CD4-positive, alpha-beta T cell treated with Interleukin-10 for 1 hour (primary cell): Measurements from ENCODE around the gene TMEM147.

Experiments
- DNase-seq: peaks from one replicate; pipeline ENCODE4 v3.0.0-alpha.2; 2020

Gene TMEM147, protein sequence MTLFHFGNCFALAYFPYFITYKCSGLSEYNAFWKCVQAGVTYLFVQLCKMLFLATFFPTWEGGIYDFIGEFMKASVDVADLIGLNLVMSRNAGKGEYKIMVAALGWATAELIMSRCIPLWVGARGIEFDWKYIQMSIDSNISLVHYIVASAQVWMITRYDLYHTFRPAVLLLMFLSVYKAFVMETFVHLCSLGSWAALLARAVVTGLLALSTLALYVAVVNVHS

DNA sequence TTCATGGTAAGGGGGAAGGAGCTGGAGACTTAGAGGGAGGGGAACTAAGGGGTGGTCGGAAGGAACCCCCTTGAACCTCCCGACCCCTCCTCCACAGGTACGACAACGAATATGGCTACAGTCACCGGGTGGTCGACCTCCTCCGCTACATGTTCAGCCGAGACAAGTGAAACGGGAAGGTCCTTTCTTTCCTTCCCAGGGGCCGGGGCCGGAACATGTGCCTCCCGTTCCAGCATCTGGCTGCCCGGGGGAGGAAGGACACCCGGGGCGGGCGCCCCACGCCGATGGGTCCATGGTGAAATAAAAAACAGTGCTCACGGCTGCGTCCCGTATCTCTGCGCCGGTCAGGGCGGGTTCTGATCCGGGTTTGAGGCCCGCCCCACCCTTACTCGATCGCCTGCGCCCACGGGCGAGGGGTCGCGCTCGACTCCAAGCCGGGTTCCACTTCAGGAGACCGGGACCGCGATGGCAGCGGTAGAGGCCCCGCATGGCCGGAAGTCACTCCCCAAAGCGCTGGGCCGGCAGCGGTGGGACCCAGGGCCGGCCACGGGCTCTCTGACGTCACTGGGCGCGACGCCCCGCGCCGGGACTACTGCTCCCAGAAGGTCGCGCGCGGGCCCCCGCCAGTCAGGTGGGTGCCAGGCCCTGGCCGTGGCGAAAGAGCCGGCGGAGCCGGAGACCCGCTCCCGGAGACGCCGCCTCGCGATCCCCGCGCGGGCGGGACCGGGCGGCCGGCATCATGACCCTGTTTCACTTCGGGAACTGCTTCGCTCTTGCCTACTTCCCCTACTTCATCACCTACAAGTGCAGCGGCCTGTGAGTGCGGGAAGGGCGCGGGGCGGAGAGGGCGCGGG, at the start of gene TMEM147:
Gene TMEM147, plus strand, starts transcription at position 626 of the 854 bp plus-strand sequence. Its CDS starts 114 bp downstream, at position 740.
- DNase-seq = peak; percentile 82

DNA sequence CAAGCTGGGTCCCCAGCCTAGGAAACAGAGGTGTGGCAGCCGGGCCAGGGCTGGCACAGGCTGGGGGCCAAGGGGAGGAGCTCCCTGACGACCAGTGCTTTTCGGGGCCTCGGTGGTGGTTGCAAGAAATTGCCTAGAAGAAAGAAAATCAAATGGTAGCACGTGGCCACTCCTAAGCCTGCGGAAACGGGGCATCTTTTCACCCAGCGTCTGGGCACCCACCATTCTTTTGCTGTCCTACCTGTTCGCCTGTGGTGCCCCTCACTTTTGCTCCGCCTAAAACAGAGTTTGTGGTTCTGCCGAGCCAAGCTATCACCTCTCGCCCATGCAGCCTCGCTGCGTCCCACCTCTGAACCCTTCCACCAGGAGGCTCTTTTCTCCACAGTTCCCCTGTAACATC, 48.0 kb upstream of the TMEM147 start:
- no peak for DNase-seq

DNA sequence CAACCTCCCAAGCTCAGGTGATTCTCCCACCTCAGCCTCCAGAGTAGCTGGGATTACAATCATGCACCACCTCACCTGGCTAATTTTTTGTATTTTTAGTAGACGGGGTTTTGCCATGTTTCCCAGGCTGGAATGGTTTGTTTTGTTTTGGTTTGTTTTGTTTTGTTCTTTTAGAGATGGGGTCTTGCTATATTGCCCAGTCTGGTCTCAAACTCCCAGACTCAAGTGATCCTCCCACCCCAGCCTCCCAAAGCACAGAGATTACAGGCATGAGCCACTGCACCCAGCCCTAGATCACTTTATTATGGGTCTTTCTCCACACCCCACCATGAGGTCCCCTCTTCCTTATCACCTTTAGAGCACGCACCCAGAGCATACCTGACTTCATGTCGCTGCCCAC, 47.2 kb upstream of the TMEM147 start:
- DNase-seq = no peak

DNA sequence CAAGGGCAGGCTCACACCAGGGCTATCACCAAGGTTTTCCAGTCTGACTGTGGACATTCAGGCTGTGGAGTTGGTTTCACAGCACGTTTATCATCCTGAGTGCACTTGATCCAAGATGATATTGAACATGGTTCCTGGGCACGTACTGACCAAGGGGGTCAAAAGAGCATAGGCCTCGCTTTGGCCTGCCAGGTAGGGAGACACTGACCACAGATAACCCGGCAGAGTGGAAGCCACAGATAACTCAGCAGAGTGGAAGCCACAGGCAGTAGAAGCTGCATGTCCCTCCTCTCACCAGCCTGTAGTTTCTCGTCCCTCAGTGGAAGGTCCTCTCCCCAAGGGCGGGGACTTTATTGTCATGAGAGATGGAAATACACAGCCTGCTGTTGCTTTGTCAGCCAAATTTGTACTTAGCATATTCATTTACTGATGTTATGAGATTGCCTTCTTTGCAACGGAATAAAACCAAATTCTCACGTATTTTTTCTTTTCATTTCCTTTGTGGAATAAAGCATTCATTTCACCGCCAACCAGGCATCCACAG, 46.4 kb upstream of the TMEM147 start:
- DNase-seq = no peak

DNA sequence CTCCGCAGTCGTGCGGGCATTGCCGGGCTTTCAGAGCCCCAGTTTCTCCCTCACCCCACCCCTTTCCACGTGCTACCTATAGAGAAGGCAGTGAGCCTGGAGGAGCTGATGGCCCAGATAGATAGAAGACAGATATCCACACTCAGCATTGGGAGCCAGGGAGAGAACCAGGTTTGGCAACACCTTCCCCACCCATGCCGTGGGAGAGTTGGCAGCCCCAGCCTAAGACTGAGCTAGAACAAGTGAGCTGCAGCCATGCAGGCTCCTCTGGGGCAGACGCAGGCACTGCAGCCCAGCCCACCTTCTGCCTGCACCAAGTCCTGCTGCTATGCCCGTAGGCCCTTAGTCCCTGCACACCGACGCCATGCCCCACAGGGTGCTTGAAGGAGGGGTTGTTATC, 44.8 kb upstream of the TMEM147 start:
- no peak for DNase-seq

DNA sequence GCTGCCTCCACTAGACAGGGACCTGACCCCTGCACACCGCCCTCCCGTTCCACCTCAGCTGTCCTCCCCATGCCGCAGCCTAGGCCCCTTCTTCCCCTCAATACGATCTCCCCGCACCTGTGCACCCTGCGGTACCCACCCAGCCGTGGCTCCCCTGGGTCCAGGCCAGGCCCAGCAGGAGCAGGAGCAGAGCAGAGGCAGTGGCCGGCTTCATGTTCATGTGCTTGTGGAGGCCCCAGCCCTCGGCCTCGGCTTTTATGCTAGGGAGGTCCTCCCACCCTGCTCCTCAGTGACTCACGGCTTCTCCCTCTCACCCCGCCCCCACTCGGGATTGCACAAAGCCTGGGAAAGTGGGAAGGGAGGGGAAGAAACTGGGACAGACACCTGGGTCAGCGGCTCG, 43.7 kb upstream of the TMEM147 start:
- no peak for DNase-seq

DNA sequence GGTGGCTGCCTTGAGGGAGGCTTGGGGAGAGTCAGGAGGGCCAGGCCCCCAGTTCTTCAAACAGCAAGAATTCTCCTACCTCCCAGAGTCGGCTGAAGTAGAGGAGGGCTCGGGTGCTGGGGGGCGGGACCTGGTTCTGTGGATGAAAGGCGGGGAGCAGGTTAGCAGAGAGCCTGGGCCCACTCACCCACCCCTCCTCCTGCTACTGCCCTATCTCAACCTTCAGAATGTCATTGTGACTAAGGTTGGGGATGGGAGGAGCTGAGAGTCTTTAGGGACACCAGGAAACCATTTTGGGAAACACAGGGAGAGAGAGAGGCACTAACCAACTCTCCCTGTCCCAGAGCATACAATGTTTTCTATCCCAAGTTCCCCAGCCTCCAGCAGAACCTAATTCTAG, 42.7 kb upstream of the TMEM147 start:
- DNase-seq = no peak

DNA sequence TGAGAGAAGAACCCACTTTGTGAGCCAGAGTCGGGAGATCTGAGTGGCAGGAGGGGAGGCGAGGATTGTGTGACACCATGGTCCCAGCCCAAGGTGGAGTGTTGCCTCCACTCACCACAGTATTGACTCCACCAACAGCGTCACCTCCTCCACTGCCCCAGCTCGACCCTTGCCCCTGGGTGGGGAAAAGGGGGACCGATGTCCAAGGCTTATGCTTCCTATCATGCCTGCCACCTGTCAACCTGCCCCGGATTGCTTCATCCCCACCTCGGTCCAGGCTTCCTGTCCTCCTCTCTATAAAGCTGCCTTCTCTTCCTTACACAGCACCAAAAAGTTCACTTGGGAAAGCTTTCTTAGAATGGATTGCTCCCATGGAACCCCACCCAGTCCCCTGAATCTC, 39.4 kb upstream of the TMEM147 start:
- DNase-seq = no peak

DNA sequence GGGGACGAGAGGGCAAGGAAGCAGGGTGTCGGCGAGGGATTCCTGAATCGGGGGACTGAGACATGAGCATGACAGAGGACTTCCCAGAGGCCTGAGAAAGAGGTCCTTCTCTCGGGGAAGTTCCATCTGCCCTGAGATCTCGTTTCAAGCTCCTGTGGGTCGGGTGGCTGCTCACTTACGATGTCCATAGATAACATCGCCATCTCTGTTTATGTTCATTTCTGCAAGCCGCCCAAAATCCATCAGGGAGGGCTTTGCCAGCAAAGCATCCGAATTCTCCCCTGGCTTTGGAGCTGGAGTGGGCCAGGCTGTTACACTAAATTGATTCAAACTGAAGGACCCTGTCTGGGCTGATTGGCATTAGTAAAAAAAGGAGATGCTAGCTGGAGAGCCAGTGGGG, 37.9 kb upstream of the TMEM147 start:
- no peak for DNase-seq

DNA sequence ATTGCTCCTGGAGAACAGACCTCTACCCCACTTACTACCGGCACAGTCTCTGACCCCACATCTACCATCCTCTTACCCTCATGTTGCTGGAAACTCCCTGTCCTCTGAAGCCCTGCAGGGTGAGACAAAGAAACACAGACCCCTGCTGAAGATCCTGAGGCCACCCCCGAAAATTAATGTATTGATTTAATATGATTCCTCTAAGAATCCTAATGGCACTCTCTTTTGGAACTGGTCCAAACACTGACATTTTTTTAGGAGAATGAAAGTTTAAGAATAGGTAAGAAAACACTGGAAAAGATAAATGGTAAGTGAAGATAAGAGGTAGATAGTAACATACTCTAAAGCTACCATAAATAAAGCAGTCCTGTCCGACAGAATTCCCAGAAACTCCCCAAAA, 37.3 kb upstream of the TMEM147 start:
- DNase-seq = no peak

DNA sequence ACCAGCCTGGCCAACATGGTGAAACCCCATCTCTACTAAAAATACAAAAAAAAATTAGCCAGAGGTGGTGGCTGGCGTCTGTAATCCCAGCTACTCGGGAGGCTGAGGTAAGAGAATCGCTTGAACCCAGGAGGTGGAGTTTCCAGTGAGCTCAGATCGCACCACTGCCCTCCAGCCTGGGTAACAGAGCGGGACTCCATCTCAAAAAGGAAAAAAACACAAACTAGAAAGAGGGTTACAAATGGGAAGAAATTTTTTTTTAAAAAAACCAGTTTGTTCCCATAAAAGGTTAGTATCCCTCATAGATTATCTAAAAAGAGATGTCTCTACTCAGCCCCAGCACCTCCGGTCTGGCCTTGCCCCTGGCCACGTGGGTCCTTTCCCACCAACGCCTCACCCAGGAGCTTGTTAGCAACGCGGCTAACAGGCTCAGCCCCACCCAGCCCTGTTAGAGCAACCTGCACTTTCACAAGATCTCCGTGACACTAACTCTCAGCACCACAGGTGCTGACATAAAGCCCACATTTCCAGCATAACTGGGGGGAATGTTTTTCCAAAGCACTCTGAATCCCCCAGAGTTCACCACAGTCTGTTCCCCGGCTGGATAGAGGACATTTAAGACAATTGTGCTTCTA, 36.3 kb upstream of the TMEM147 start:
- DNase-seq = peak; percentile 47

DNA sequence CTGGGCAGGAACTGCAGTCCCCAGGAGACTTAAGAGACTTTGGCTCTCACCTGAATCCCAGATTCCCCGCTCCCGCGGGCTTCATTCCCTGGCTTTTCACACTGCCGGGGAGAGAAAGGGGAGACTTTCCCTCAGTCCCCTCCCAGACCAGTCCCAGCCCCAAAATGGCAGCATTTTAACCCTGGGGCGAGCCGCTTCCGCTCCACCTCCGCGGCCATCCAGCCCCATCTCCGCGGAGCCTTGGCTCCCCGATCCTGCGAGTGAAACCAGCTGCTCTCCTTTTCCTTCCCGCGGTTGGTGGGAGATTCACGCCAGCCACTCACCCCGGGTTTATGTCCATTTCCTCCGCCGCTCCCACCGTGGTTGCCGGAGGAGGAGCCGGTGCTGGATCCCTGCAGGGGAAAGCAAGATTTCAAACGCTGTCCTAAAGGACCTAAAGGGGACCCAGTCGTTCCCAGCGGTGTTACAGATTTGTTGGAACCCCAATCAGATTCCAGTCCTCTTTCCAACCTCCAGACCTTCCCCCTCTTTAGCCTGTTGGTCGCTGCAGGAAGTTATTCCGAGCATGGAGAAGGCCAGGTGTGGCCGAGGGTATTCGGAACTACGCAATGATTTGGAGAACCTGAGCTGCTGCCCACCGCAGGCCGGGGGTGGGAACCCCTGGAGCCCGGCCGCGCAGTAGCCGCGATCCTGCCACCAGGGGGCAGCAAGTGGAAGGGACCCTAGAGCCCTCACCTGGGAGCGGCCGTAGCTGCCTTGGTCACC, 35.4 kb upstream of the TMEM147 start:
- DNase-seq = peak; percentile 70

DNA sequence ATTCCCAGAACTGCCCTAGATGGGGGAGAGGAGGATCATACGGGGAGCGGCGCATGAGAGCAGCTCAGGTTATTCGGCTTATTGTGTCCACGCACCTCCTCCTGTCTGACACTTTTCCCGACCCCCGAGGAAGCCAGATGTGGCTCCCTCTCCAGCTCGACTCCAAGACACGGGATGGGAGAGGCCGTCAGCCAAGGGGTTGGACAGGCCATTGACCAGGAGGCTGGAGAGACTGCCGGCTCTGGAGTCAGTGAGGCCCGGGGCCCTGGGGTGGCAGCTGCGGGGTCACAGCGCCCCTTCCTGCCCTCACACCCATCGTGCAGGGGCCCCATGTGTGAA, 34.8 kb upstream of the TMEM147 start:
- DNase-seq = no peak

DNA sequence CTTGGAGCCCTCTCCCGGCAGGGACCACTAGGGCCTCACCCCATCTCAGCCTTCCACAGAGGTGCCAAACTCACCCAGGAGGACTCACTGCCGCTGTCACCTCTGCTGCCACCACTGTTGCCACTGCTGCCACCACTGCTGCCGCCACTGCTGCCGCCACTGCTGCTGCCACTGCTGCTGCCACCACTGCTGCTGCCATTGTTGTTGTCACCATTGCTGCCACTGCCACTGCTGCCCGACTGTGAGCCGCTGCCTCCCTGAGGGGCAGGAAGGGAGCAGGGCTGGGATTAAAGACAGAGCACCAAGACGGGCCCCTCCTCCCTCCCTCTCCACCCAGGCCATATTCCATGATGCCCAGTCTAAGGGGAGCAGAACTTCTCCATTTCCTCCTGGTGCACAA, 34.1 kb upstream of the TMEM147 start:
- no peak for DNase-seq

DNA sequence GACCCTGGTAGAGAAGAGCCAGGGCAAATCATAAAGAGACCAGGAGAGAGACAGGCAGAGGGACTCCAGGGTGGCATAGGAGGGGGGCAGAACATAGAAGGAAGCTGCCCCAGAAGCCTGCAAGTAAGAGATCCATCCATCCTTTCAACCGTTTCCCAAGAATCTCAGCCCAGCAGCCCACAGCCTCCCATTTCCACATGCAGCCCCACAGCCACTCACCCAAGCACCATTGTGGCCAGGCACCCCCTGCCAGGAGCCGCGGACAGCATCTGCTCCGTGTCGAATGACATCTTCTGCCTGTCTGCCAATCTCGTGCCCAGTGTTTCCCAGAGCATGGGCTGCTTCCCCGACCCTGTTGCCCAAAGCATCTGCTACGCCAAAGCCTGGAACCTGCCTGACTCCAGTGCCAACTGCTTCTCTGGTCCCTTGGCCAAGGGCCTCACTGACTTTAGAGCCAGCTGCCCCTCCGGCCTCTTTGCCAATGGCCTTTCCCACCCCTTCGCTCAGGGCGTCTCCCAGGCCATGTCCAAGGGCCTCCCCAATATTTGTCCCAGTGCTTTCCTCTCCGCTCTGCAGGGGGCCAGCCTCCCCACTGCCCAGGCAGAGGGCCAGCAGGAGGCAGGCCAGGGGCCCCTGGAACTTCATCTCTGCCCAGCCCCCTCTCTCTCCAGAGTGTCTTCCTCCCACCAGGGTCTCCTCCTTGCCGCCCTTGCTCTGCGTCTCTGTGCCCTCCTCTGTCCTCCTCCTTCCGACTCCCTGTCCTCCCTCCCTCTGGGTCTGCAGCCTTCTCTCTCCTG, 32.4 kb upstream of the TMEM147 start:
- DNase-seq = no peak

DNA sequence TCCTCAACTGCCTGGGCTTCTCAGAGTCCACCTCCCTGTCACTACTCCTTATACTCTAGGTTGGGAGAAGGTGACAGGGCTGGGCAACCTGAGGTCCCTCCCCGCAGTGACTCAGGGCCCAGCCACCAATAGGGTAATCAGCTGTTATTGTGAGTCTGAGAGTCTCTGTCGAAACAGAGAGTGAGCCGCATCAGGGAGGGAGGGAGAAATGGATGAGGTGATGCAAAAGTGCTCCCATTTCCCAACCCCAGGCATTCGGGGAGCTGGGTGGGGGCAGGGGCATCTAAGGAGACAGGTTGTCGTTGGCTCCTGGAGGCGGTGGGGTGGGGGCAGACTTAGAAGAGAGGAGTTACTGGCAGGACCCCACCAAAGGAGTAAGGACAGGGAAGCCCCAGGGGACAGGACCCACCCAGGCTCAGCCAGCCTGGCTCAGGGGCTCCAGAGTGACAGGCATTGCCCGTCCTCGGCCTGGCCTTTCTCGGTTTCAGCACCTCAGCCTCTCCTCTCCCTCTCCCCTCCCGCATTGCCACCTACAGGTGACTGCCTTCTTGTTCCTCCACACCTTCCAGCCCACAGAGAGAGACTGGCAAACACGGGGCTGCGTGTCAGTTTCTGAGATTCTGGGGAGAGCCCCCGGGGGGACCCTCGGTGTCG, 31.7 kb upstream of the TMEM147 start, which contains the start of gene DMKN:
Gene DMKN, minus strand, starts transcription at position 22 of the 654 bp plus-strand sequence. CDS start 174 bp downstream, outside the sequence.
- DNase-seq = no peak

DNA sequence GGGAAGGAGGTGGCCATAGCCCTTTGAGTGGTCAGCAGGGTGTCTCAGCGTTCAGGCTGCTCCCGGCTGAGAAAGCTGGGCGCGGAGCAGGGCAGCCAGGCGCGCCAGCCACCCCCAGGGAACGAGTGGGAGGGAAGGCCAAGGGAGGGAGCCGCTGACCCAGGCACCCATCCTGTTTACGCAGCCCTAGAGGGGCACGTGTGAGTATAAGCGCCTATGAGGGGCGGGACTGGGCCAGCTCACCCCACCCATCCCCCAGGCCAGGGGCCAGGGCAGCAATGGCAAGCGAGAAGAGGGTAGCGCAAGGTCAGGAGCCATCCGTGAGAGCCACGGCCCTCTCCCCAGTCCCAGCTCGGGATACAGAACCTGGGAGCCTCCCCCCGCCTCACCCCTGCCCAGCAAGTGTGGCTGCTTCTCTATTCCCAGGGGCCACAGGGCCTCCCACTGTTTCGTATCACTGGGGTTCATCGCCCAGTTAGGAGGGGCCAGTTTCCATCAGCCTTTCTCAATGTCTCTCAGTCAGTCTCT, 31.1 kb upstream of the TMEM147 start:
- DNase-seq = no peak

DNA sequence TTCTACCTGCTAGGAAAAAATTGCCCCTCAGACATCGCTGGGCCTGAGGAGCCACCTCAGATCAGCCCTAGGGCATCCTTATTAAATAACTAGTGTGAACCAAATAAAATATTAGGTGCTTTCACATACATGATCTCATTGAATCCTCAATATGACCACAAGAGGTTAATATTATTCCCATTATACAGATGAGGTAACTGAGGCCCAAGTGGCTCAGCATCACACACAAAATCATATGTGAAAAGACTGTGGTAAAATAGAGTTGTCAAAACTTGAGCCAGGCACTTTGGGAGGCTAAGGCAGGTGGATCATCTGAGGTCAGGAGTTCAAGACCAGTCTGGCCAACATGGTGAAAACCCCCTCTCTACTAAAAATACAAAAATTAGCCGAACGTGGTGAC, 29.1 kb upstream of the TMEM147 start:
- DNase-seq = no peak

DNA sequence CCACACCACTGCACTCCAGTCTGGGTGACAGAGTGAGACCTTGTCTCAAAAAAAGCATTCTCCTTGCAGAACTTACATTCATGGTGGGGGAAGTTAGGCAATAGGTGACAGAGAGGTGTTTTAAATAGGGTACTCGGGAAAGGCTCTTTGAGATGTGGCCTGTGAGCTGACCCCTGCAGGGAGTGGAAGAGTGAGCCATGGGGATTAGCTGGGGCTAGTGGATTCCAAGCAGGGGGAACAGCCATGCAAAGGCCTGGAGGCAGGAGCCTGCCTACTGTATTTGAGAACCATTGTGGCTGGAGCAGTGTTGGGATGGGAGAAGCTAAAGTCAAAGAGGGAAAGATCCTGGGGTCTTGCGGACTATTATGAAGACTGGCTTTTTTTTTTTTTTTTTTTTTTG, 28.1 kb upstream of the TMEM147 start:
- no peak for DNase-seq

DNA sequence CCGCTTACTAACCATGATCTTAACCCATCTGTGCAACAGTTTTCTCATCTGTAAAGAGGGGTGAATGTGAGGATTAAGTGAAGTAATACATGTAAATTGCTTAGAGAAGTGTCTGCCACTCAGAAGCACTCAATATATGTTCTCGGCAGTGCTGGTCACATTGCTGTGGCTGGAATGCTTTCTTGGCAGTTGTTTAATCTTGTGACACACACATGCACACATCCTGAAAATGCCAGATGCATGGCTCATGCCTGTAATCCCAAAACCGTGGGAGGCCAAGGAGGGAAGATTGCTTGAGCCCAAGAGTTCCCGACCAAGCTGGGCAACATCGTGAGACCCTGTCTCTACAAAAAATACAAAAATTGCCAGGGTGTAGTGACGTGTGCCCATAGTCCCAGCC, 27.1 kb upstream of the TMEM147 start:
- DNase-seq = no peak

DNA sequence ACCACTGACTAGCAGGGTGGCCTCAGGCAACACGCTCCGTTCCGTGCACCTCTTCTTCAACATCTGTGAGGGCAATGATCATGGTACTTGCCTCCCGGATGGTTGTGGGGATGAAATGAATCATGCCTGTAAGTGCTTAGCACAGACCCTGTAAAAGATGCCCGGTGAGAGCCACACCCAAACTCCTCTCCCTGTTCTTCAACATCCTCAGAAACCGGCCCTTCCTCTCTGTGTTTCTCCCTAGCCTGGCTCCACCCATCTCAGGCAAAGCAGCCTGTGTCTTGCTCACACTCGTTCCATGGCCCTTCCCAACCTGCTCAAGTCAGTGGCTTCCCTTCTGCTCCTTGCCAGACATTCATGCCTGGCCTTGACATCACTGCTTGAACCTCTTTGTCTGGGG, 26.1 kb upstream of the TMEM147 start:
- DNase-seq = no peak
